Nephron (organoid): ENCODE data around the gene ZFP30.

Source experiments
- H3K27ac Mint-ChIP-seq, 3 experiments: 2 replicates each; pipeline ENCODE4 v1.8.0; 2020; ENCODE audit warnings: mixed read lengths in 3 of 3, mild to moderate bottlenecking in 2 of 3, moderate library complexity in 1 of 3
- H3K27me3 Mint-ChIP-seq: 2 replicates; pipeline ENCODE4 v1.8.0; 2021; ENCODE audit warnings: low read depth, mild to moderate bottlenecking, moderate library complexity, mixed read lengths
- H3K36me3 Mint-ChIP-seq: 2 replicates; pipeline ENCODE4 v1.8.0; 2020; ENCODE audit warnings: low read depth, mixed read lengths
- H3K4me1 Mint-ChIP-seq: 2 replicates; pipeline ENCODE4 v1.8.0; 2020; ENCODE audit warnings: mixed read lengths
- H3K4me3 Mint-ChIP-seq, 3 experiments: 2 replicates each; pipeline ENCODE4 v1.8.0; 2020; ENCODE audit warnings: mild to moderate bottlenecking in 3 of 3, mixed read lengths in 3 of 3, moderate library complexity in 2 of 3
- H3K9me3 Mint-ChIP-seq: 2 replicates; pipeline ENCODE4 v1.8.0; 2020; ENCODE audit warnings: mixed read lengths
- TF ChIP-seq, protein P1 (sequence below), 3 experiments: fragments of 200-600 bp; sonication (generic); IDR thresholded peaks; one replicate each; pipeline ENCODE4 v1.5.0; 2021; ENCODE audit warnings: antibody characterized with exemption in 3 of 3; ENCODE audit not compliant: unreplicated experiment in 3 of 3

The ZFP30 gene

DNA sequence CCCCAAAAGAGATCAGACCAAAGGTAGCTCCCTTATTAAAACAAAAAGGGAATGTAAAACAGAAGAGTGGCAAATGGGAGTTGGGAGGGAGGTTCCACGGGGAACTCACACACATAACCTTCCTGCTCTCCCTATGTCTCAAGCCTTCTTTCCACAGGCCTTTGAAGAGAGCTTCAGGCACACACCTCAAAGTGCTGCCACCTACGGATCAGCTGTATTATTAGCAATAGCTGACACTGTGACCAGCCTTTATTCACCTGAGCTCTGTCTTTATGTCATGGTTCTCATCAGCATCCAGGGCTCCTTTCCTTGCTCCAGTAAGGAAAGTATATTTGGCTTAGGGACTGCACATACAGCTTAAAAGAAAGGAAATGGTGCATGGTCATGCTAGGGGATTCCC lies 71.9 kb downstream of the ZFP30 start:
- TF ChIP-seq, protein P1, sequence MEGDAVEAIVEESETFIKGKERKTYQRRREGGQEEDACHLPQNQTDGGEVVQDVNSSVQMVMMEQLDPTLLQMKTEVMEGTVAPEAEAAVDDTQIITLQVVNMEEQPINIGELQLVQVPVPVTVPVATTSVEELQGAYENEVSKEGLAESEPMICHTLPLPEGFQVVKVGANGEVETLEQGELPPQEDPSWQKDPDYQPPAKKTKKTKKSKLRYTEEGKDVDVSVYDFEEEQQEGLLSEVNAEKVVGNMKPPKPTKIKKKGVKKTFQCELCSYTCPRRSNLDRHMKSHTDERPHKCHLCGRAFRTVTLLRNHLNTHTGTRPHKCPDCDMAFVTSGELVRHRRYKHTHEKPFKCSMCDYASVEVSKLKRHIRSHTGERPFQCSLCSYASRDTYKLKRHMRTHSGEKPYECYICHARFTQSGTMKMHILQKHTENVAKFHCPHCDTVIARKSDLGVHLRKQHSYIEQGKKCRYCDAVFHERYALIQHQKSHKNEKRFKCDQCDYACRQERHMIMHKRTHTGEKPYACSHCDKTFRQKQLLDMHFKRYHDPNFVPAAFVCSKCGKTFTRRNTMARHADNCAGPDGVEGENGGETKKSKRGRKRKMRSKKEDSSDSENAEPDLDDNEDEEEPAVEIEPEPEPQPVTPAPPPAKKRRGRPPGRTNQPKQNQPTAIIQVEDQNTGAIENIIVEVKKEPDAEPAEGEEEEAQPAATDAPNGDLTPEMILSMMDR (IDR thresholded peaks at IDR 0.05; ENCODE audit: unreplicated experiment in 3 of 3) = no peak
- no peaks in the 10 kb centered on the region for H3K4me1 Mint-ChIP-seq
- H3K4me3 Mint-ChIP-seq = no peak overlapping the region
- H3K27ac Mint-ChIP-seq = no peak overlapping the region
- H3K36me3 Mint-ChIP-seq = no peaks in the 10 kb centered on the region
- no peaks in the 10 kb centered on the region for H3K27me3 Mint-ChIP-seq
- peaks cover 62% of the 10 kb centered on the region for H3K9me3 Mint-ChIP-seq

DNA sequence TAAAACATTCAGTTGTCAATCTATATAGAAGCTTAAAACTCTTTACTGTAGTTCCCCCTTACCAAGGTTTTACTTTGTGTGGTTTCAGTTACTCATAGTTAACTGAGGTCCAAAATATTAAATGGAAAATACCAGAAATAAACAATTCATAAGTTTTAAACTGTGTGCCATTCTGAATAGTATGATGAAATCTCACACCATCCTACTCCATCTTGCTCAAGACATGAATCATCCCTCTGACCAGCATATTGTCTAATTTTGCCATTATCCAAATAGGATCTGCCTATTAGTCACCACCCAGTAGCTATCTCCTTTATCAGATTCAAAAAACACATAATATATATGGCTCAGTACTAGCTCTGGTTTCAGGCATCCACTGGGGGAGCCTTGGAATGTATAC lies 83.1 kb downstream of the ZFP30 start:
- no peaks in the 10 kb centered on the region for H3K27me3 Mint-ChIP-seq
- peaks cover 66% of the 10 kb centered on the region for H3K9me3 Mint-ChIP-seq
- H3K36me3 Mint-ChIP-seq = peaks cover 42% of the 10 kb centered on the region
- H3K4me1 Mint-ChIP-seq = no peaks in the 10 kb centered on the region
- H3K4me3 Mint-ChIP-seq = no peak overlapping the region
- TF ChIP-seq, protein P1 (IDR thresholded peaks at IDR 0.05; ENCODE audit: unreplicated experiment in 3 of 3) = no peak
- no peak overlapping the region for H3K27ac Mint-ChIP-seq

DNA sequence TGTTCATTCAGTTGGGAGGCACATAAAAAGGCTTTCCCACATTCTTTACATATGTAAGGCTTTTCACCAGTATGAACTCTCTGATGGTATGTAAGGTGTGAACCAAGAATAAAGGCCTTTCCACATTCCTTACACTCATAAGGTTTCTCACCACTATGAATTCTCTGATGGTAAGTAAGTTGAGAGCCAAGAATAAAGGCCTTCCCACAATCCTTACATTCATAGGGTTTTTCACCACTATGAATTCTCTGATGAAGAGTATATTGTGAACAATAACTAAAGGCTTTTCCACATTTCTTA lies 89.9 kb downstream of the ZFP30 start:
- H3K36me3 Mint-ChIP-seq = peaks cover 96% of the 10 kb centered on the region
- no peak overlapping the region for H3K27ac Mint-ChIP-seq
- no peak overlapping the region for H3K4me3 Mint-ChIP-seq
- TF ChIP-seq, protein P1 (IDR thresholded peaks at IDR 0.05; ENCODE audit: unreplicated experiment in 3 of 3) = no peak
- H3K27me3 Mint-ChIP-seq = no peaks in the 10 kb centered on the region
- H3K4me1 Mint-ChIP-seq = no peaks in the 10 kb centered on the region
- peaks cover 85% of the 10 kb centered on the region for H3K9me3 Mint-ChIP-seq

DNA sequence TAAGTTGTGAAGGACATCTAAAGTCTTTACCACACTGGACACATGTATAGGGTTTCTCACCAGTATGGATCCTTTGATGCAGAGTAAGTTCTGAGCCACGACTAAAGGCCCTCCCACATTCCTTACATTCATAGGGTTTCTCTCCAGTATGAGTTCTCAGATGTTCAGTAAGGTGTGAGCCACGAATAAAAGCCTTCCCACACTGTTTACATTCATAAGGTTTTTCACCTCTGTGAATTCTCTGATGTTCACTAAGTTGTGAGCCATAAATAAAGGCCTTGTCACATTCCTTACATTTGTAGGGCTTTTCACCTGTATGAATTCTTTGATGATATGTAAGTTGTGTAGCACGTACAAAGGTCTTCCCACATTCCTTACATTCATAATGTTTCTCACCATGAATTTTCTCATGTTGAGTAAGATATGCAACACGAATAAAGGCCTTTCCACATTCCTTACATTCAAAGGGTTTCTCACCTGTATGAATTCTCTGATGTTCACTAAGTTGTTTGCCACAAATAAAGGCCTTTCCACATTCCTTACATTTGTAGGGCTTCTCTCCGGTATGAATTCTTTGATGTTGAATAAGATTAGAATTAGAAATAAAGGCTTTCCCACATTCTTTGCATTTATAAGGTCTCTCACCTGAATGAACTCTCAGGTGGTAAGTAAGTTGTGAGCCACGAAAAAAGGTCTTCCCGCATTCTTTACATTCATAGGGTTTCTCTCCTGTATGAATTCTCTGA lies 90.5 kb downstream of the ZFP30 start:
- no peak overlapping the region for H3K4me3 Mint-ChIP-seq
- H3K4me1 Mint-ChIP-seq = no peaks in the 10 kb centered on the region
- H3K27me3 Mint-ChIP-seq = no peaks in the 10 kb centered on the region
- H3K9me3 Mint-ChIP-seq = peaks cover 81% of the 10 kb centered on the region
- H3K36me3 Mint-ChIP-seq = peaks cover 92% of the 10 kb centered on the region
- TF ChIP-seq, protein P1 (IDR thresholded peaks at IDR 0.05; ENCODE audit: unreplicated experiment in 3 of 3) = no peak
- no peak overlapping the region for H3K27ac Mint-ChIP-seq
